ENCODE results near the gene FAM83B. TPM values are rescaled to one million over a fixed set of nuclear protein-coding genes. Genes with fewer than 3 reads are reported as not detected.

FAM83B gene
- total RNA-seq, 4 donors from 2014 or later: 4.1 TPM; not detected in 3

DNA sequence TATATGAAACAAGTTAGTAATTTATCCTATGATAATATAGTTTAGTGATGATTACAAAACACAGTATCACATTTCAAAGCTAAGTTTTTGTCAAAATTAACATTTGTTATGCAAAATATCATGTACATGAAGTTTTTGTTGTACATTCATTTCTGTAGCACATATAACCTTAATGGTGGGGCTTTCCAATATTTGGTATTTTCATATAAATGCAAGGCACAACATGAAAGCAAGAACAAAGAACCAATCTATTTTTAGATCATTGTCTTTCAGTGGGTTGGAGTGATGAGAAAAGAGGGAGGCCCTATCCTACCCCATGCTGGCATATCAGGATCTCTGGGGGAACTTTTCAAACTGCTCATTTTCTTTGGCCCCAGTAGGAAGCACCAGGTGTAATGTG lies 53.4 kb downstream of the FAM83B start:
- TF ChIP-seq POLR2A (IDR thresholded peaks at IDR 0.05) (no peak), EP300 (IDR thresholded peaks at IDR 0.05) (no peak)
- Histone ChIP-seq H3K4me3 (no peak overlapping the region), H3K9me3 (no peaks in the 10 kb centered on the region), H3K27me3 (no peaks in the 10 kb centered on the region), H3K27ac (no peak overlapping the region), H3K4me1 (no peaks in the 10 kb centered on the region), H3K36me3 (no peaks in the 10 kb centered on the region)
- no peak for ATAC-seq

DNA sequence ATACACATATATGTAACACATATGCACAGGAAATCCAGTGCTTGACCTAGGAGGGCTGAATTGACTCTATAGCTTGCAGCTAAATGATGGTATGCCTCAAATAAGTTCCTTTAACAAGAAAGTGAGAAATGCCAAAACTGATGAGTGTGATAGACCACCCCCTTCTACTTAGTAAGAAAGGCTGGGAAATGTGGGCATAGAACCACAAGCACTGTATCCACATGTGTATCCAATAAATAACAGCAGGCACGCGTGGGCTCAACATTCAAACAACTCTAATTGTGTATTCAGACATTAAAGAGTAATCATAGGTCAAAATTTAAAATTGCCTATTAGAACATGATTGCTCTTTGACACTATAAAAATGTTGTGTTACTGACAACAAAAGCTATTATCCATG lies 54.1 kb downstream of the FAM83B start:
- no peaks in the 10 kb centered on the region for H3K36me3 ChIP-seq
- no peak for ATAC-seq
- H3K4me3 ChIP-seq: no peak overlapping the region
- no peak overlapping the region for H3K27ac ChIP-seq
- TF ChIP-seq POLR2A (IDR thresholded peaks at IDR 0.05) (no peak), POLR2AphosphoS5 (IDR thresholded peaks at IDR 0.05) (no peak), EP300 (IDR thresholded peaks at IDR 0.05) (no peak)
- TF ChIP-seq, protein P1, sequence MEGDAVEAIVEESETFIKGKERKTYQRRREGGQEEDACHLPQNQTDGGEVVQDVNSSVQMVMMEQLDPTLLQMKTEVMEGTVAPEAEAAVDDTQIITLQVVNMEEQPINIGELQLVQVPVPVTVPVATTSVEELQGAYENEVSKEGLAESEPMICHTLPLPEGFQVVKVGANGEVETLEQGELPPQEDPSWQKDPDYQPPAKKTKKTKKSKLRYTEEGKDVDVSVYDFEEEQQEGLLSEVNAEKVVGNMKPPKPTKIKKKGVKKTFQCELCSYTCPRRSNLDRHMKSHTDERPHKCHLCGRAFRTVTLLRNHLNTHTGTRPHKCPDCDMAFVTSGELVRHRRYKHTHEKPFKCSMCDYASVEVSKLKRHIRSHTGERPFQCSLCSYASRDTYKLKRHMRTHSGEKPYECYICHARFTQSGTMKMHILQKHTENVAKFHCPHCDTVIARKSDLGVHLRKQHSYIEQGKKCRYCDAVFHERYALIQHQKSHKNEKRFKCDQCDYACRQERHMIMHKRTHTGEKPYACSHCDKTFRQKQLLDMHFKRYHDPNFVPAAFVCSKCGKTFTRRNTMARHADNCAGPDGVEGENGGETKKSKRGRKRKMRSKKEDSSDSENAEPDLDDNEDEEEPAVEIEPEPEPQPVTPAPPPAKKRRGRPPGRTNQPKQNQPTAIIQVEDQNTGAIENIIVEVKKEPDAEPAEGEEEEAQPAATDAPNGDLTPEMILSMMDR (IDR thresholded peaks at IDR 0.05): no peak
- H3K4me1 ChIP-seq: no peaks in the 10 kb centered on the region
- H3K9me3 ChIP-seq: no peaks in the 10 kb centered on the region
- WGBS, 2 donors (ENCODE audit: low coverage in 1 of 2): 96% methylated on average over 2 of the region's 2 CpGs
- no peaks in the 10 kb centered on the region for H3K27me3 ChIP-seq

- Histone ChIP-seq H3K27me3 (no peaks in the 10 kb centered on the region), H3K9me3 (no peaks in the 10 kb centered on the region), H3K36me3 (no peaks in the 10 kb centered on the region), H3K27ac (no peak overlapping the region), H3K4me3 (no peak overlapping the region), H3K4me1 (no peaks in the 10 kb centered on the region)
- TF ChIP-seq POLR2AphosphoS5 (IDR thresholded peaks at IDR 0.05): no peak
- TF ChIP-seq POLR2A (IDR thresholded peaks at IDR 0.05): no peak
- TF ChIP-seq, protein P1 (IDR thresholded peaks at IDR 0.05): no peak
- TF ChIP-seq EP300 (IDR thresholded peaks at IDR 0.05): no peak
- ATAC-seq: no peak
Measured at GRCh38 chr6:54903884-54904283, 57.3 kb downstream of the FAM83B start.

GRCh38 chr6:54907355-54907754 lies 60.8 kb downstream of the FAM83B start:
- WGBS, 2 donors (ENCODE audit: low coverage in 1 of 2): 70 to 100% methylated on average over 1 of the region's 1 CpG
- Histone ChIP-seq H3K27me3 (no peaks in the 10 kb centered on the region), H3K27ac (no peak overlapping the region), H3K4me3 (no peak overlapping the region), H3K36me3 (no peaks in the 10 kb centered on the region), H3K4me1 (no peaks in the 10 kb centered on the region), H3K9me3 (no peaks in the 10 kb centered on the region)
- ATAC-seq: no peak
- TF ChIP-seq EP300 (IDR thresholded peaks at IDR 0.05) (no peak), POLR2A (IDR thresholded peaks at IDR 0.05) (no peak), POLR2AphosphoS5 (IDR thresholded peaks at IDR 0.05) (no peak)
- TF ChIP-seq, protein P1 (IDR thresholded peaks at IDR 0.05): no peak

DNA sequence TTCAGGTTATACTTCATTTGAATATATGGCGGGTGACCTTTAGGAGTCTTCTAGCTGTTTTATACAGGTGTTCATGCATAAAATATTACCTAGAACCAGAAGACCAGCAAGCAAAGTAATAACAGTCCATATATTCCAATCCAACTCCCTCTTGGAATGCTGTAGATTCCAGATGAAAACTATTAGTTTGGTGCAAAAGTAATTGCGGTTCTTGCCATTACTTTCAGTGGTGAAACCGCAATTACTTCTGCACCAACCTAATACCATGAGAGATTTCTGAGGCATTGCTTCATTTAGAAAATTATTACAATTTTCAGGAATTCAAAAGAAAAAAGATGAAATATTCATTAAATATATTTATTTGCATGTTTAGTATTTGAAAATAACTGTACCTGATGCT lies 62.6 kb downstream of the FAM83B start:
- TF ChIP-seq POLR2A (IDR thresholded peaks at IDR 0.05) (no peak), POLR2AphosphoS5 (IDR thresholded peaks at IDR 0.05) (no peak), EP300 (IDR thresholded peaks at IDR 0.05) (no peak)
- TF ChIP-seq, protein P1 (IDR thresholded peaks at IDR 0.05): no peak
- Histone ChIP-seq H3K9me3 (no peaks in the 10 kb centered on the region), H3K36me3 (no peaks in the 10 kb centered on the region), H3K4me1 (no peaks in the 10 kb centered on the region), H3K27me3 (no peaks in the 10 kb centered on the region), H3K4me3 (no peak overlapping the region), H3K27ac (no peak overlapping the region)
- ATAC-seq: no peak
- WGBS, 2 donors (ENCODE audit: low coverage in 1 of 2): 96 to 98% methylated on average over 3 of the region's 3 CpGs
